Endodermal cell (in vitro differentiated cells): ENCODE results near the gene POM121C. TPM values are rescaled to one million over a fixed set of nuclear protein-coding genes. Genes with fewer than 3 reads are reported as not detected.
"Not testable (repeated sequence)": the region's sequence is repeated elsewhere in the genome, so short reads cannot be mapped to it uniquely, and the experiment has no call there.

Source experiments
- DNase-seq: peaks from one replicate; pipeline ENCODE4 v3.0.0-alpha.2; 2017
- H3K27ac ChIP-seq: 2 replicates; pipeline ENCODE4 v1.5.1; 2013; ENCODE audit warnings: mild to moderate bottlenecking, low read depth, low read length, moderate library complexity
- H3K27me3 ChIP-seq: 2 replicates; pipeline ENCODE4 v1.6.1; 2013; ENCODE audit warnings: mild to moderate bottlenecking, low read length, moderate library complexity; ENCODE audit not compliant: insufficient read depth, control insufficient read depth, poor library complexity, severe bottlenecking
- H3K36me3 ChIP-seq: 2 replicates; pipeline ENCODE4 v1.7.0; 2013; ENCODE audit warnings: mild to moderate bottlenecking, low read length, moderate library complexity; ENCODE audit not compliant: control insufficient read depth, insufficient read depth
- H3K4me1 ChIP-seq: one replicate; pipeline ENCODE4 v1.7.0; 2013; ENCODE audit warnings: low read length; ENCODE audit not compliant: control insufficient read depth, insufficient read depth
- H3K4me3 ChIP-seq: 2 replicates; pipeline ENCODE4 v1.5.1; 2013; ENCODE audit warnings: mild to moderate bottlenecking, low read length, moderate library complexity
- H3K9ac ChIP-seq: 2 replicates; pipeline ENCODE4 v1.6.1; 2013; ENCODE audit warnings: mild to moderate bottlenecking, low read length, moderate library complexity; ENCODE audit not compliant: poor library complexity, severe bottlenecking; ENCODE audit errors: extremely low read depth
- H3K9me3 ChIP-seq: 2 replicates; pipeline ENCODE4 v1.6.1; 2013; ENCODE audit warnings: mild to moderate bottlenecking, low read length, moderate library complexity; ENCODE audit not compliant: control insufficient read depth
- H3K27ac Mint-ChIP-seq: 2 replicates; pipeline ENCODE4 v1.8.0; 2020; ENCODE audit warnings: mixed read lengths
- H3K27me3 Mint-ChIP-seq: 2 replicates; pipeline ENCODE4 v1.8.0; 2021; ENCODE audit warnings: mild to moderate bottlenecking, mixed read lengths; ENCODE audit not compliant: insufficient read depth
- H3K36me3 Mint-ChIP-seq: 2 replicates; pipeline ENCODE4 v1.8.0; 2020; ENCODE audit warnings: low read depth, mixed read lengths
- H3K4me1 Mint-ChIP-seq: 2 replicates; pipeline ENCODE4 v1.8.0; 2020; ENCODE audit warnings: mixed read lengths
- H3K4me3 Mint-ChIP-seq: 2 replicates; pipeline ENCODE4 v1.8.0; 2020; ENCODE audit warnings: mild to moderate bottlenecking, moderate library complexity, mixed read lengths
- H3K9me3 Mint-ChIP-seq: 2 replicates; pipeline ENCODE4 v1.8.0; 2020; ENCODE audit warnings: mild to moderate bottlenecking, mixed read lengths
- WGBS, 2 experiments: methylation state at CpG; one replicate each; pipeline versions ENCODE4 v1.1.5 to v1.1.7; 2013; ENCODE audit warnings: missing lambda C conversion rate in 2 of 2, mixed read lengths in 1 of 2; ENCODE audit not compliant: insufficient coverage in 1 of 2, insufficient read length in 1 of 2; 5-methylcytosine and 5-hydroxymethylcytosine counted together
- total RNA-seq, 2 donors: library from RNA; stranded (reverse); fragmentation: NEBNext Ultra II Directional in 1 of 2; extraction: Animal tissue kit (Norgen Biotek cat#: 25700) in 1 of 2; gene quantifications; 2 replicates in 1 of 2; 3 replicates in 1 of 2; pipeline ENCODE4 v1.2.1, GENCODE V29; 2021

The POM121C gene
- total RNA-seq, 2 donors from 2014 or later, result 61.8 to 64.2 TPM

- not testable (repeated sequence) for H3K4me3 ChIP-seq
- no CpG with 5 or more reads among the region's 74 CpGs for WGBS, 2 experiments
Measured at GRCh38 chr7:75409880-75410822, 75.9 kb downstream of the POM121C start.

GRCh38 chr7:75404663-75405062 is 81.4 kb downstream of the POM121C start:
- H3K4me1 Mint-ChIP-seq, H3K4me1 ChIP-seq, DNase-seq, H3K9ac ChIP-seq, H3K9me3 Mint-ChIP-seq, H3K36me3 ChIP-seq, H3K27me3 ChIP-seq, H3K27me3 Mint-ChIP-seq, H3K4me3 ChIP-seq, H3K36me3 Mint-ChIP-seq, H3K27ac Mint-ChIP-seq, H3K27ac ChIP-seq, H3K9me3 ChIP-seq, H3K4me3 Mint-ChIP-seq: not testable (repeated sequence)
- no CpG with 5 or more reads among the region's 18 CpGs for WGBS, 2 experiments

More at GRCh38 chr7:75409880-75410822, 75.9 kb downstream of the POM121C start:
- H3K4me1 ChIP-seq, H3K36me3 ChIP-seq, H3K36me3 Mint-ChIP-seq, H3K27me3 Mint-ChIP-seq, H3K27ac ChIP-seq, H3K9me3 Mint-ChIP-seq, DNase-seq, H3K9ac ChIP-seq, H3K27me3 ChIP-seq, H3K4me1 Mint-ChIP-seq, H3K27ac Mint-ChIP-seq, H3K9me3 ChIP-seq, H3K4me3 Mint-ChIP-seq: not testable (repeated sequence)

DNA sequence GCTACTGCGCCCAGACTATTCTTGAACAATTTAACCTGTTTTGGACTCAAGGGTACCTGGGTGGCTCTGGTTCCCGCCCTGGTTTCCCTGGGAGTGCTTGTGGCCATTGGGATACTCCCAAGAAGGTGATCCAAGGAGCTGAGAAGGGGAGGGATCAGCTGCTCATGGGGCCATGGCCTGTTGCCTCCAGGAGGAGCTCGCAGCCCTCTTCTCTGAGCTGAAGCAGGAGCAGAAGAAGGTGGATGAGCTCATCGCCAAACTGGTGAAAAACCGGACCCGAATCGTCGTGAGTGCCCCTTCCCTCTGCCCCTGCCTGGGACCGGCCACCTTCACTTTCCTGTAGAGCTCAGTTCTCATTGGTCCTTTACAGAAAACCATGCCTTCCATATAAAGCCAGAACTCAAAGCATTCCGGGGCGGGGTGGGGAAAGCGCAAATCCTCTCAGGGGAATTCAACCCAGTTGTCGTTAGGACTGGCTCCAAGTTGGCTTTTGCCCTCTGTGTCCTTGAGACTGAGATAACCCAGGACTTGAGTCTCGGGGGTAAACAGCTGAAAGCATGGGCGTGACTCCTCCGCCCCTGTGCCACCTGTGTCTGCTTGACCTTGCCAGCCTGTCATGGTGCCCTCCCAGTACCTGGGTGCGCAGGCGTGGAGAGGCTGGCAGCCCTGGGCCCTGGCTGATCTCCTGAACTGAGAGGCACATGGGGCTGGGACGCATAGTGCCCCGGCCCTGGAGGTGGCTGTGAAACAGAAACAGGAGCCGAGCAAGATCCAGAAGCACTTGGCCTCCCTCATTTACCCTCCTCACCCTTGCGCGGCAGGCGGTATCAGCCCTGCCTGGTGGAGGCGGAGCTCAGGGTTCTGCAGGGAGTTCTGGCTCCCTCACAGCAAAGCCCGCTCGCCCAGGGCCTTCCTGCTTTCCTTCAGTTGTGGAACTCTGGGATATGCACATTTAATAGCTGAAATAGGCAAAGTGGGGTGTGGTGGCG is 82.3 kb downstream of the POM121C start:
- H3K9ac ChIP-seq, H3K27me3 Mint-ChIP-seq, H3K4me1 ChIP-seq, H3K27ac Mint-ChIP-seq, H3K36me3 ChIP-seq, H3K4me1 Mint-ChIP-seq, H3K4me3 ChIP-seq, DNase-seq, H3K27ac ChIP-seq, H3K9me3 Mint-ChIP-seq, H3K27me3 ChIP-seq, H3K4me3 Mint-ChIP-seq, H3K36me3 Mint-ChIP-seq, H3K9me3 ChIP-seq: not testable (repeated sequence)
- WGBS, 2 experiments, result no CpG with 5 or more reads among the region's 28 CpGs

GRCh38 chr7:75400575-75400974 is 85.5 kb downstream of the POM121C start:
- DNase-seq, H3K36me3 ChIP-seq, H3K27me3 Mint-ChIP-seq, H3K9me3 Mint-ChIP-seq, H3K4me3 ChIP-seq, H3K4me1 Mint-ChIP-seq, H3K36me3 Mint-ChIP-seq, H3K27me3 ChIP-seq, H3K27ac Mint-ChIP-seq, H3K9me3 ChIP-seq, H3K4me3 Mint-ChIP-seq, H3K4me1 ChIP-seq, H3K27ac ChIP-seq, H3K9ac ChIP-seq: not testable (repeated sequence)
- no CpG with 5 or more reads among the region's 6 CpGs for WGBS, 2 experiments

GRCh38 chr7:75398771-75399700 is 87.1 kb downstream of the POM121C start:
- H3K9me3 ChIP-seq, DNase-seq, H3K27me3 Mint-ChIP-seq, H3K4me3 ChIP-seq, H3K27me3 ChIP-seq, H3K27ac ChIP-seq, H3K36me3 Mint-ChIP-seq, H3K4me1 Mint-ChIP-seq, H3K36me3 ChIP-seq, H3K9me3 Mint-ChIP-seq, H3K4me3 Mint-ChIP-seq, H3K4me1 ChIP-seq, H3K27ac Mint-ChIP-seq, H3K9ac ChIP-seq: not testable (repeated sequence)
- WGBS, 2 experiments, result 92% methylated on average over 2 of the region's 34 CpGs; no CpG with 5 or more reads in 1 of the 2 experiments

- H3K4me1 Mint-ChIP-seq, result not testable (repeated sequence)
Measured at GRCh38 chr7:75397865-75398264, 88.2 kb downstream of the POM121C start.

More at GRCh38 chr7:75397865-75398264, 88.2 kb downstream of the POM121C start:
- H3K9ac ChIP-seq, H3K27ac ChIP-seq, DNase-seq, H3K9me3 Mint-ChIP-seq, H3K9me3 ChIP-seq, H3K4me3 ChIP-seq, H3K36me3 Mint-ChIP-seq, H3K27me3 ChIP-seq, H3K4me3 Mint-ChIP-seq, H3K27me3 Mint-ChIP-seq, H3K36me3 ChIP-seq, H3K4me1 ChIP-seq, H3K27ac Mint-ChIP-seq: not testable (repeated sequence)
- WGBS, 2 experiments, result no CpG with 5 or more reads among the region's 2 CpGs
